Mammary epithelial cell (primary cell): ENCODE data around the gene NOTO.

Experiments used
- CTCF ChIP-seq, 2 donors: IDR thresholded peaks in 1 of 2; conservative IDR thresholded peaks in 1 of 2; 2 replicates each; pipeline ENCODE4 v1.5.1; 2011 to 2012; ENCODE audit warnings: inconsistent platforms in 2 of 2, low read length in 2 of 2, mild to moderate bottlenecking in 2 of 2, control low read depth in 1 of 2, low read depth in 1 of 2; ENCODE audit not compliant: insufficient read depth in 1 of 2; ENCODE audit errors: extremely low read depth in 1 of 2
- EZH2 ChIP-seq: IDR thresholded peaks from 2 replicates; pipeline ENCODE4 v1.6.1; 2012; ENCODE audit warnings: low read length, inconsistent platforms, borderline replicate concordance

GRCh38 chr2:73254343-73255006, 52.1 kb downstream of the NOTO start:
- no peak for TF ChIP-seq CTCF (conservative IDR thresholded peaks at IDR 0.05 in 1 of 2, IDR thresholded peaks at IDR 0.05 in 1 of 2; ENCODE audit: extremely low read depth in 1 of 2, insufficient read depth in 1 of 2, low read depth in 1 of 2, low read length in 2 of 2)
- TF ChIP-seq EZH2 = no peak
